H9 (cell line): ENCODE data around the gene PAQR5. TPM values are rescaled to one million over a fixed set of nuclear protein-coding genes. Genes with fewer than 3 reads are reported as not detected.
A peak's percentile ranks its signal among the peaks of the same experiment; 100 is the strongest.

Source experiments
- DNase-seq: peaks from one replicate; pipeline ENCODE4 v3.0.0-alpha.2; 2017
- H2AFZ ChIP-seq: one replicate; pipeline ENCODE4 v1.6.1; 2013; ENCODE audit warnings: mild to moderate bottlenecking, low read length, control low read depth, moderate library complexity
- H2AK5ac ChIP-seq: 2 replicates; pipeline ENCODE4 v1.6.1; 2013; ENCODE audit warnings: low read length, control low read depth, mixed read lengths; ENCODE audit not compliant: insufficient read length
- H2BK120ac ChIP-seq: one replicate; pipeline ENCODE4 v1.6.1; 2013; ENCODE audit warnings: low read depth, mild to moderate bottlenecking, low read length, control low read depth, inconsistent platforms; ENCODE audit not compliant: poor library complexity, severe bottlenecking
- H2BK12ac ChIP-seq: 2 replicates; pipeline ENCODE4 v1.6.1; 2013; ENCODE audit warnings: low read length, control low read depth, mixed read lengths, low read depth; ENCODE audit not compliant: insufficient read length
- H2BK15ac ChIP-seq: 2 replicates; pipeline ENCODE4 v1.6.1; 2013; ENCODE audit warnings: low read depth, low read length, control low read depth
- H2BK20ac ChIP-seq: one replicate; pipeline ENCODE4 v1.6.1; 2013; ENCODE audit warnings: low read depth, mild to moderate bottlenecking, low read length, control low read depth, inconsistent platforms; ENCODE audit not compliant: poor library complexity, severe bottlenecking
- H2BK5ac ChIP-seq: 2 replicates; pipeline ENCODE4 v1.6.1; 2013; ENCODE audit warnings: low read length, control low read depth, mixed read lengths; ENCODE audit not compliant: insufficient read length
- H3K14ac ChIP-seq: 2 replicates; pipeline ENCODE4 v1.6.1; 2013; ENCODE audit warnings: low read length, control low read depth; ENCODE audit not compliant: insufficient read depth
- H3K18ac ChIP-seq: 2 replicates; pipeline ENCODE4 v1.6.1; 2013; ENCODE audit warnings: low read depth, mild to moderate bottlenecking, mixed read lengths, low read length, control low read depth; ENCODE audit not compliant: insufficient read length
- H3K23ac ChIP-seq: 2 replicates; pipeline ENCODE4 v1.6.1; 2013; ENCODE audit warnings: low read length, control low read depth, mixed read lengths, low read depth; ENCODE audit not compliant: insufficient read length
- H3K23me2 ChIP-seq: 2 replicates; pipeline ENCODE4 v1.6.1; 2013; ENCODE audit warnings: low read depth, mild to moderate bottlenecking, mixed read lengths, low read length, control low read depth; ENCODE audit not compliant: insufficient read length, poor library complexity, severe bottlenecking
- H3K27ac ChIP-seq: 2 replicates; pipeline ENCODE4 v1.5.1; 2013; ENCODE audit warnings: low read length, control low read depth, mixed read lengths, low read depth; ENCODE audit not compliant: insufficient read length
- H3K27me3 ChIP-seq: 2 replicates; pipeline ENCODE4 v1.6.1; 2013; ENCODE audit warnings: low read length, control low read depth, inconsistent platforms; ENCODE audit not compliant: insufficient read depth
- H3K4ac ChIP-seq: 2 replicates; pipeline ENCODE4 v1.6.1; 2013; ENCODE audit warnings: low read depth, mild to moderate bottlenecking, control low read depth, inconsistent platforms, low read length, moderate library complexity
- H3K4me1 ChIP-seq: 2 replicates; pipeline ENCODE4 v1.6.1; 2013; ENCODE audit warnings: low read length, control low read depth, inconsistent platforms; ENCODE audit not compliant: insufficient read depth
- H3K4me2 ChIP-seq: 2 replicates; pipeline ENCODE4 v1.6.1; 2013; ENCODE audit warnings: low read length, control low read depth, mixed read lengths; ENCODE audit not compliant: insufficient read length, insufficient read depth
- H3K56ac ChIP-seq: 2 replicates; pipeline ENCODE4 v1.6.1; 2013; ENCODE audit warnings: low read depth, mild to moderate bottlenecking, mixed read lengths, low read length, control low read depth; ENCODE audit not compliant: insufficient read length
- H3K79me1 ChIP-seq: 2 replicates; pipeline ENCODE4 v1.6.1; 2013; ENCODE audit warnings: low read depth, mild to moderate bottlenecking, moderate library complexity, low read length, control low read depth, inconsistent platforms; ENCODE audit not compliant: insufficient read depth, poor library complexity, severe bottlenecking
- H3K79me2 ChIP-seq: 2 replicates; pipeline ENCODE4 v1.6.1; 2013; ENCODE audit warnings: low read length, control low read depth, inconsistent platforms; ENCODE audit not compliant: insufficient read depth
- H3K9ac ChIP-seq: 2 replicates; pipeline ENCODE4 v1.6.1; 2013; ENCODE audit warnings: low read length, control low read depth, mixed read lengths; ENCODE audit not compliant: insufficient read length; ENCODE audit errors: extremely low read depth
- H3K9me3 ChIP-seq: one replicate; pipeline ENCODE4 v1.6.1; 2013; ENCODE audit warnings: low read depth, low read length, inconsistent platforms; ENCODE audit not compliant: control insufficient read depth
- H3T11ph ChIP-seq: one replicate; pipeline ENCODE4 v1.6.1; 2013; ENCODE audit warnings: mild to moderate bottlenecking, low read length, control low read depth, inconsistent platforms
- H4K20me1 ChIP-seq: one replicate; pipeline ENCODE4 v1.6.1; 2013; ENCODE audit not compliant: control insufficient read depth, insufficient read length, insufficient read depth
- H4K5ac ChIP-seq: 2 replicates; pipeline ENCODE4 v1.6.1; 2013; ENCODE audit warnings: low read depth, mild to moderate bottlenecking, mixed read lengths, low read length, control low read depth; ENCODE audit not compliant: insufficient read length
- H4K8ac ChIP-seq: replicated peaks from 2 replicates; pipeline ENCODE4 v1.6.1; 2013; ENCODE audit warnings: low read length, control low read depth, mixed read lengths, low read depth; ENCODE audit not compliant: insufficient read length
- H4K91ac ChIP-seq: 2 replicates; pipeline ENCODE4 v1.6.1; 2013; ENCODE audit warnings: low read depth, mild to moderate bottlenecking, moderate library complexity, mixed read lengths, low read length, control low read depth; ENCODE audit not compliant: insufficient read length
- H3K27ac Mint-ChIP-seq, 3 experiments: 2 replicates in 2 of 3; 3 replicates in 1 of 3; pipeline ENCODE4 v1.8.0; 2020 to 2021; ENCODE audit warnings: mixed read lengths in 3 of 3, mild to moderate bottlenecking in 1 of 3, moderate library complexity in 1 of 3
- H3K27me3 Mint-ChIP-seq: 2 replicates; pipeline ENCODE4 v1.8.0; 2021; ENCODE audit warnings: low read depth, mild to moderate bottlenecking, moderate library complexity, mixed read lengths
- H3K36me3 Mint-ChIP-seq, 3 experiments: 2 replicates in 2 of 3; 3 replicates in 1 of 3; pipeline ENCODE4 v1.8.0; 2020 to 2021; ENCODE audit warnings: low read depth in 3 of 3, mixed read lengths in 3 of 3; ENCODE audit not compliant: insufficient read depth in 1 of 3
- H3K4me1 Mint-ChIP-seq, 2 experiments: 2 replicates each; pipeline ENCODE4 v1.8.0; 2020; ENCODE audit warnings: mixed read lengths in 2 of 2
- H3K4me3 Mint-ChIP-seq, 2 experiments: 2 replicates in 1 of 2; 3 replicates in 1 of 2; pipeline ENCODE4 v1.8.0; 2020 to 2021; ENCODE audit warnings: mild to moderate bottlenecking in 2 of 2, mixed read lengths in 2 of 2, moderate library complexity in 1 of 2
- H3K9me3 Mint-ChIP-seq, 2 experiments: 2 replicates in 1 of 2; 3 replicates in 1 of 2; pipeline ENCODE4 v1.8.0; 2020; ENCODE audit warnings: mild to moderate bottlenecking in 2 of 2, mixed read lengths in 2 of 2, moderate library complexity in 1 of 2
- WGBS: extraction: QIAGEN DNeasy Blood & Tissue Kit; methylation state at CpG from one replicate; pipeline ENCODE4 v1.1.7; 2013; ENCODE audit warnings: missing lambda C conversion rate, low lambda C conversion rate, mixed read lengths; ENCODE audit not compliant: insufficient read length; ENCODE audit errors: extremely low coverage; 5-methylcytosine and 5-hydroxymethylcytosine counted together
- total RNA-seq: library from RNA; stranded (reverse); gene quantifications from 2 replicates; pipeline ENCODE4 v1.2.1, GENCODE V29; 2021
- TF ChIP-seq, protein P1 (sequence below): fragments of 200-600 bp; sonication (generic); conservative IDR thresholded peaks from 3 replicates; pipeline ENCODE4 v1.8.0; 2021; ENCODE audit warnings: antibody characterized with exemption, mild to moderate bottlenecking

The PAQR5 gene
- total RNA-seq, 1 experiment from 2014 or later = 1.6 TPM

DNA sequence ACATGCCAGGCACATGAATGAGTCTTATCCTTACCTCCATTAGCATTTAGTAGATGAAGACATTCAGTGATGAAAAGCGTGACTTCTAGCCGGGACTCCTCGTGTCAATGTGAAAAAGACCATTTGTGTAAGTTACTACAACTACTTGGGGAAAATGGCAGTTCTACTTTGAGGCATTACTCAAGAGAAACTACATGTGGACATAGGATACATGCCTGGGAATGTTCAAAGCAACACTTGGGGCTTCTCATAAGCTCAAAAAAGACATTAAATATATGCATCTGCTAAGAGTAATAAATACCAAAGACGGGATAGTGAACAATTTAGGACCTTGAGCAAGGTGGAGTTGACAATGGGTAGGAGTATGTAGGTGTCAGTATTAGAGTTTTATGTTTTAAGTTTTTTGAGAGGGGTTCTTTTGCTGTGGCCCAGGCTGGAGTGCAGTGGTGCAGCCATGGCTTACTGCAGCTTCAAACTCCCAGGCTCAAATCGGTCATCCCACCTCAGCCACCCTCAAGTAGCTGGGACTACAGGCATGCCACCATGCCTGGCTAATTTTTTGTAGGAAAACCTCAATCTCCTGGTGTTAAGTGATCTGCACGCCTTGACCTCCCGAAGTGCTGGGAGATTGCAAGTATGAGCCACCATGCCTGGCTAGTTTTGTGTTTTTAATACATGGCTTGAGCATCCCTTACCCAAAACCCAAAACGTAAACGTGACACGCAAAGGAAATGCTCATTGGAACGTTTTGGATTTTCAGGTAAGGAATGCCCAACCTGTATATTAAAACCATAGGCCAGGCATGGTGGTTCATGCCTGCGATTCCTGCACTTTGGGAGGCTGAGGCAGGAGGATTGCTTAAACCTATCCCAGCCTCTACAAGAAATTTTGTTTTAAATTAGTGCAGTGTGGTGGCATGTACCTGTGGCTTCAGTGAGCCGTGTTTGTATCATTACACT is 157.8 kb downstream of the PAQR5 start:
- H2BK20ac ChIP-seq = no peak overlapping the region
- no peaks in the 10 kb centered on the region for H3K27me3 ChIP-seq
- no peak overlapping the region for H3T11ph ChIP-seq
- H3K23me2 ChIP-seq = peaks cover 13% of the 10 kb centered on the region
- Mint-ChIP-seq H3K9me3 (no peaks in the 10 kb centered on the region; a peak in 2 of 5 replicates), H3K4me1 (peaks cover 21 to 31% of the 10 kb centered on the region in 2 experiments), H3K36me3 (peaks cover 33 to 57% (median 38%) of the 10 kb centered on the region in 3 experiments), H3K4me3 (no peak overlapping the region; a peak in 1 of 5 replicates), H3K27me3 (no peaks in the 10 kb centered on the region), H3K27ac (peak overlapping the region in 1 of 3 experiments; percentile 86; a peak in 4 of 7 replicates)
- H3K9ac ChIP-seq = no peak overlapping the region
- no peak overlapping the region for H2BK12ac ChIP-seq
- H3K79me1 ChIP-seq = peaks cover 7% of the 10 kb centered on the region
- no peak overlapping the region for H4K5ac ChIP-seq
- H4K8ac ChIP-seq = no peak overlapping the region
- H2AK5ac ChIP-seq = no peak overlapping the region
- no peak overlapping the region for H3K56ac ChIP-seq
- H2BK5ac ChIP-seq = no peak overlapping the region
- no peaks in the 10 kb centered on the region for H4K20me1 ChIP-seq
- no peaks in the 10 kb centered on the region for H3K4me1 ChIP-seq
- no peak overlapping the region for H3K23ac ChIP-seq
- no peak for DNase-seq
- H3K4ac ChIP-seq = no peak overlapping the region
- H2AFZ ChIP-seq = no peak overlapping the region
- H3K79me2 ChIP-seq = peaks cover 21% of the 10 kb centered on the region
- no peak overlapping the region for H2BK15ac ChIP-seq
- H3K27ac ChIP-seq = no peak overlapping the region
- no CpG with 5 or more reads among the region's 13 CpGs for WGBS
- H3K9me3 ChIP-seq = no peaks in the 10 kb centered on the region
- no peak overlapping the region for H3K18ac ChIP-seq
- H2BK120ac ChIP-seq = no peak overlapping the region
- TF ChIP-seq, protein P1, sequence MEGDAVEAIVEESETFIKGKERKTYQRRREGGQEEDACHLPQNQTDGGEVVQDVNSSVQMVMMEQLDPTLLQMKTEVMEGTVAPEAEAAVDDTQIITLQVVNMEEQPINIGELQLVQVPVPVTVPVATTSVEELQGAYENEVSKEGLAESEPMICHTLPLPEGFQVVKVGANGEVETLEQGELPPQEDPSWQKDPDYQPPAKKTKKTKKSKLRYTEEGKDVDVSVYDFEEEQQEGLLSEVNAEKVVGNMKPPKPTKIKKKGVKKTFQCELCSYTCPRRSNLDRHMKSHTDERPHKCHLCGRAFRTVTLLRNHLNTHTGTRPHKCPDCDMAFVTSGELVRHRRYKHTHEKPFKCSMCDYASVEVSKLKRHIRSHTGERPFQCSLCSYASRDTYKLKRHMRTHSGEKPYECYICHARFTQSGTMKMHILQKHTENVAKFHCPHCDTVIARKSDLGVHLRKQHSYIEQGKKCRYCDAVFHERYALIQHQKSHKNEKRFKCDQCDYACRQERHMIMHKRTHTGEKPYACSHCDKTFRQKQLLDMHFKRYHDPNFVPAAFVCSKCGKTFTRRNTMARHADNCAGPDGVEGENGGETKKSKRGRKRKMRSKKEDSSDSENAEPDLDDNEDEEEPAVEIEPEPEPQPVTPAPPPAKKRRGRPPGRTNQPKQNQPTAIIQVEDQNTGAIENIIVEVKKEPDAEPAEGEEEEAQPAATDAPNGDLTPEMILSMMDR = no peak
- no peak overlapping the region for H3K4me2 ChIP-seq
- no peak overlapping the region for H4K91ac ChIP-seq
- H3K14ac ChIP-seq = no peak overlapping the region

Other genes with a start within 250 kb of the PAQR5 start
- 11.9 and 12.2 TPM in 2 replicates for gene GLCE, start 138.3 kb upstream of the PAQR5 start, total RNA-seq
- 55.4 and 57.2 TPM in 2 replicates for gene KIF23, start 115.4 kb downstream of the PAQR5 start, total RNA-seq
- gene RPLP1, start 153.9 kb downstream of the PAQR5 start, total RNA-seq = 1,715 and 1,872 TPM in 2 replicates